GM19099 (cell line): ENCODE data around the gene LARGE2.

ENCODE experiments used
- POLR2A ChIP-seq: IDR thresholded peaks from 3 replicates; pipeline ENCODE4 v1.6.1; 2011; ENCODE audit warnings: low read depth; ENCODE audit not compliant: insufficient read length; ENCODE audit errors: extremely low read depth

The LARGE2 gene

GRCh38 chr11:45948356-45948755, 25.9 kb downstream of the LARGE2 start:
- TF ChIP-seq POLR2A = no peak

GRCh38 chr11:45949992-45950407, 27.5 kb downstream of the LARGE2 start:
- TF ChIP-seq POLR2A = no peak

- TF ChIP-seq POLR2A = no peak
Observed at GRCh38 chr11:45959851-45960250, 37.4 kb downstream of the LARGE2 start.

- TF ChIP-seq POLR2A = no peak
Observed at GRCh38 chr11:45960387-45961095, 38.1 kb downstream of the LARGE2 start.

- no peak for TF ChIP-seq POLR2A
Observed at GRCh38 chr11:45961751-45962240, 39.3 kb downstream of the LARGE2 start.

- TF ChIP-seq POLR2A = no peak
Observed at GRCh38 chr11:45964911-45965389, 42.5 kb downstream of the LARGE2 start.

GRCh38 chr11:45967506-45967905, 45.0 kb downstream of the LARGE2 start:
- no peak for TF ChIP-seq POLR2A

- TF ChIP-seq POLR2A = no peak
Observed at GRCh38 chr11:45968901-45969300, 46.4 kb downstream of the LARGE2 start.

- no peak for TF ChIP-seq POLR2A
Observed at GRCh38 chr11:45973601-45974000, 51.1 kb downstream of the LARGE2 start.

- no peak for TF ChIP-seq POLR2A
Observed at GRCh38 chr11:45974806-45975205, 52.4 kb downstream of the LARGE2 start.
